Aorta (tissue), 5 donors: ENCODE measurements around the gene CCDC102B. TPM values are rescaled to one million over a fixed set of nuclear protein-coding genes. Genes with fewer than 3 reads are reported as not detected.
"Not testable (repeated sequence)": the region's sequence is repeated elsewhere in the genome, so short reads cannot be mapped to it uniquely, and the experiment has no call there.

ENCODE experiments used
- ATAC-seq: fragments of 200-7000 bp; cut with Tn5 transposase; one replicate; pipeline ENCODE4 v1.9.1; 2022; ENCODE audit warnings: moderate library complexity; ENCODE audit not compliant: low FRiP score
- DNase-seq, 2 donors: peaks; one replicate each; pipeline ENCODE4 v3.0.0-alpha.2; 2020
- H3K27ac ChIP-seq, 2 donors: one replicate each; pipeline ENCODE4 v1.5.1; 2013; ENCODE audit warnings: low read length in 2 of 2, mild to moderate bottlenecking in 2 of 2, moderate library complexity in 2 of 2, control low read depth in 1 of 2, inconsistent platforms in 1 of 2, low read depth in 1 of 2
- H3K27me3 ChIP-seq, 2 donors: one replicate each; pipeline ENCODE4 v1.6.1; 2013; ENCODE audit warnings: control low read depth in 1 of 2, low read length in 1 of 2, mild to moderate bottlenecking in 1 of 2, moderate library complexity in 1 of 2; ENCODE audit not compliant: insufficient read depth in 2 of 2, control insufficient read depth in 1 of 2
- H3K36me3 ChIP-seq, 2 donors: one replicate each; pipeline ENCODE4 v1.6.1; 2013; ENCODE audit warnings: control low read depth in 1 of 2, low read length in 1 of 2, mild to moderate bottlenecking in 1 of 2; ENCODE audit not compliant: insufficient read depth in 2 of 2, control insufficient read depth in 1 of 2
- H3K4me1 ChIP-seq, 2 donors: one replicate each; pipeline ENCODE4 v1.6.1; 2013; ENCODE audit warnings: low read length in 2 of 2, control low read depth in 1 of 2, mild to moderate bottlenecking in 1 of 2, moderate library complexity in 1 of 2; ENCODE audit not compliant: insufficient read depth in 2 of 2, control insufficient read depth in 1 of 2
- H3K4me3 ChIP-seq, 2 donors: one replicate each; pipeline ENCODE4 v1.5.1; 2013; ENCODE audit warnings: low read length in 2 of 2, control low read depth in 1 of 2, mild to moderate bottlenecking in 1 of 2
- H3K9me3 ChIP-seq: one replicate; pipeline ENCODE4 v1.6.1; 2013; ENCODE audit warnings: mild to moderate bottlenecking, low read length; ENCODE audit not compliant: control insufficient read depth
- WGBS, 2 donors: extraction: QIAGEN DNeasy Blood & Tissue Kit; methylation state at CpG; one replicate each; pipeline ENCODE4 v1.1.7; 2013; 5-methylcytosine and 5-hydroxymethylcytosine counted together
- intact Hi-C, 2 donors: fragments of 100-400 bp; cut with DNase I; formaldehyde crosslinking; loops; one replicate each; pipeline versions ENCODE4 v1.14.2 to v1.15.0; 2022
- polyA plus RNA-seq, 2 donors: library from polyadenylated mRNA; stranded (reverse); fragments of 200-250 nt; gene quantifications; one replicate each; pipeline ENCODE4 v1.2.3, GENCODE V29; 2013
- total RNA-seq, 2 donors: library from RNA; stranded (reverse); fragmentation: NEBNext Ultra II Directional; extraction: Animal tissue kit (Norgen Biotek cat#: 25700); gene quantifications; one replicate each; pipeline ENCODE4 v1.2.1, GENCODE V29; 2021
- donor health status: healthy with polysubstance abuse.
- donor health status: Bipolar disorder and iron deficiency.
- donor health status: DM: no; HTN: no; CAD: no.
- donor health status: DM: no; HTN: no; CAD: no.
- donor health status: DM: yes; HTN: yes; CAD: no.

The CCDC102B gene
- total and polyA plus RNA-seq, 4 donors, result 7.6 to 30.1 (median 12.2) TPM

DNA sequence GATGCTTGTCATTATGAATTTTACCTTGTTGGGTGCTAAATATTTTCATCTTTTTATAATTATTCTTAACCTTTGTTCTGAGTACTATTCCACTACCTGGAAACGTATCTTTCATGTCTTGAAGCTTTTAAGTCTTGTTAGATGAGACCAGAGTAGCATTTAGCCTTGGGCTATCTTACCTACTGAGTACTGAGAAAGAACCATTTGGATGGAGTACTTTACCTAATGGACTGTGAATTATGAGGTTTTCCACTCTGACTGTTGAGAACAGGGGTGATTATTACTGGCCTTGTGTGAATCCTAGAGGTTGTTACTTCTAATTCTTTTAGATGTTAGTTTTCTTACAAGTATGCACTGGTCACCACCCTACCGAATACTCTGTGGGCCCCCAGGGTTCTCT is 63.5 kb downstream of the CCDC102B start:
- Histone ChIP-seq H3K4me3 (no peak overlapping the region), H3K27me3 (no peaks in the 10 kb centered on the region), H3K27ac (no peak overlapping the region), H3K9me3 (no peaks in the 10 kb centered on the region), H3K4me1 (no peaks in the 10 kb centered on the region), H3K36me3 (no peaks in the 10 kb centered on the region)
- no peak for ATAC-seq
- DNase-seq, result no peak
- 91 to 93% methylated on average over 2 of the region's 2 CpGs for WGBS, 2 donors
- intact Hi-C loops, result no loop called here

- Histone ChIP-seq H3K27me3 (no peaks in the 10 kb centered on the region), H3K36me3 (no peaks in the 10 kb centered on the region), H3K9me3 (no peaks in the 10 kb centered on the region), H3K4me1 (no peaks in the 10 kb centered on the region), H3K27ac (no peak overlapping the region), H3K4me3 (no peak overlapping the region)
- ATAC-seq (no peak), DNase-seq (no peak)
- intact Hi-C loops, result no loop called here
- 79 to 85% methylated on average over 2 of the region's 2 CpGs for whole genome bisulfite sequencing, 2 donors
Measured at GRCh38 chr18:68865021-68865420, 67.1 kb downstream of the CCDC102B start.

DNA sequence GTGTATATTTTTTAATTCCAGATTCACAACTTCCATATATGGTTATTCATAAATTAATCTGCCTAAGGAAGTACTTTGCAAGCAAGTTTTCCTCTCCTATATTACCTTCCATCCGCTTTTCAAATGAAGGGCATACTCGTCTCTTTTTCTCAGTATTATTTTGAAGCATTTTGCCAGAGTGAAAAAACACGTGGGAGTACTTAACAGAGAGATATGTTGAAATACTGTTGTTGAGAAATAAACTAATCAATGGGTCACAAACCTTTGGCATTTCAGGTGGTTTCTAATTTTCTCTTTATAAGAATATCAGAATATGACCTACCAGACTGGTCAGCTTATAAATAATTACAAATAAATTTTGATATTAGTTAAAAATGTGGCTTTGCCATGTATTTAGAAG is 67.6 kb downstream of the CCDC102B start:
- no peaks in the 10 kb centered on the region for H3K4me1 ChIP-seq
- ATAC-seq (no peak), DNase-seq (no peak)
- no peaks in the 10 kb centered on the region for H3K9me3 ChIP-seq
- no peaks in the 10 kb centered on the region for H3K36me3 ChIP-seq
- no peak overlapping the region for H3K4me3 ChIP-seq
- H3K27me3 ChIP-seq, result no peaks in the 10 kb centered on the region
- H3K27ac ChIP-seq, result no peak overlapping the region
- intact Hi-C loops, result no loop called here
- 78 to 84% methylated on average over 3 of the region's 3 CpGs for WGBS, 2 donors

GRCh38 chr18:68873003-68873402 is 75.1 kb downstream of the CCDC102B start:
- no peaks in the 10 kb centered on the region for H3K27me3 ChIP-seq
- DNase-seq (no peak), ATAC-seq (no peak)
- intact Hi-C loops, result no loop called here
- H3K36me3 ChIP-seq, result no peaks in the 10 kb centered on the region
- no peak overlapping the region for H3K27ac ChIP-seq
- no peak overlapping the region for H3K4me3 ChIP-seq
- H3K4me1 ChIP-seq, result peaks cover 0 to 1% of the 10 kb centered on the region in 2 donors
- 81 to 85% methylated on average over 4 of the region's 4 CpGs for WGBS, 2 donors
- H3K9me3 ChIP-seq, result no peaks in the 10 kb centered on the region

GRCh38 chr18:68874361-68874760 is 76.5 kb downstream of the CCDC102B start:
- no peak overlapping the region for H3K27ac ChIP-seq
- no peaks in the 10 kb centered on the region for H3K9me3 ChIP-seq
- intact Hi-C loops, result no loop called here
- no peak overlapping the region for H3K4me3 ChIP-seq
- peaks cover 0 to 1% of the 10 kb centered on the region in 2 donors for H3K4me1 ChIP-seq
- ATAC-seq, result no peak
- no peaks in the 10 kb centered on the region for H3K27me3 ChIP-seq
- no peaks in the 10 kb centered on the region for H3K36me3 ChIP-seq
- WGBS, 2 donors, result 68 to 85% methylated on average over 1 of the region's 1 CpG
- DNase-seq, result no peak

GRCh38 chr18:68879947-68880346 is 82.1 kb downstream of the CCDC102B start:
- ATAC-seq, DNase-seq, intact Hi-C loops, H3K4me3 ChIP-seq, H3K27ac ChIP-seq, H3K36me3 ChIP-seq, H3K9me3 ChIP-seq, H3K27me3 ChIP-seq, H3K4me1 ChIP-seq: not testable (repeated sequence)
- WGBS, 2 donors, result 95 to 98% methylated on average over 18 to 21 of the region's 21 CpGs

GRCh38 chr18:68887410-68887809 is 89.5 kb downstream of the CCDC102B start:
- intact Hi-C loops, result no loop called here
- no peaks in the 10 kb centered on the region for H3K9me3 ChIP-seq
- no peak for ATAC-seq
- 81 to 84% methylated on average over 4 of the region's 4 CpGs for WGBS, 2 donors
- no peaks in the 10 kb centered on the region for H3K36me3 ChIP-seq
- no peak overlapping the region for H3K4me3 ChIP-seq
- no peak for DNase-seq
- H3K27me3 ChIP-seq, result no peaks in the 10 kb centered on the region
- no peaks in the 10 kb centered on the region for H3K4me1 ChIP-seq
- H3K27ac ChIP-seq, result no peak overlapping the region

DNA sequence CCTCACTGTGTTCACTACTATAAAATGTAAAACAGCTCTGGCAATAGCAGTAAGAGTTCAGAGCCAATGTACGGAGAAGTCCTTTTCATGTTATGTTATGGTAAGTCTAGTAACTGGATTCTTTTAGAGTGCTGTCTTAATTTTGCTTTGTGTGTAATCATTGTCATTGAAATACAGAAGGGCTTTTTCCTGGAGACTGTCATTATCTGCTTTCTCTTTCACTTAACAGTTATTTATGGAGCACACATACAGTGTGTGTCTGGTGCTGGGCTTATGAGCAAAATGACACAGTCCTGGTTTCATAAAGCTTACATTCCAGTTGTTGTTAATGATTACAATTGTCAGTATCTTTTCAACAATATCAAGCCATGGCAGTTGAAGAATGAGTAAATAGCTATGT is 95.5 kb downstream of the CCDC102B start:
- 67 to 81% methylated on average over 1 of the region's 1 CpG for WGBS, 2 donors
- DNase-seq (no peak), ATAC-seq (no peak)
- Histone ChIP-seq H3K36me3 (no peaks in the 10 kb centered on the region), H3K4me3 (no peak overlapping the region), H3K9me3 (no peaks in the 10 kb centered on the region), H3K27ac (no peak overlapping the region), H3K4me1 (no peaks in the 10 kb centered on the region), H3K27me3 (no peaks in the 10 kb centered on the region)
- intact Hi-C loops, result no loop called here

DNA sequence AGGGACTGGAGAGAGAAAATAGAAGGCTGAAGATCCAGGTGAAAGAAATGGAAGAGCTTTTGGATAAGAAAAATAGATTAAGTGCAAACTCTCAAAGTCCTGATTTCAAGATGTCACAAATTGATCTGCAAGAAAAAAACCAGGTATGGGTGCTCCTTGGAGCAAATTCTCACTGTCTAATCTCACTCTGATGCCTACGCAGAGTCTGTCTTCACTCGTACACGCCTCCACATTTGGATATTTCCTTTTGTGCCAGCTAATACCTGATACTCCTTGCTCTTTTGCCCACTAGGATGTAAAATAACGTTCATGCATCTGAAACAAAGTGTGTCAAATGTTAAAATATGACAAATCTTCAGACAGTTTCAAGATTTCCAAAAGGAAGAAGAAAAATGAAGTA is 99.4 kb downstream of the CCDC102B start:
- Histone ChIP-seq H3K4me1 (no peaks in the 10 kb centered on the region), H3K27me3 (no peaks in the 10 kb centered on the region), H3K4me3 (no peak overlapping the region), H3K9me3 (no peaks in the 10 kb centered on the region), H3K27ac (no peak overlapping the region), H3K36me3 (no peaks in the 10 kb centered on the region)
- intact Hi-C loops, result no loop called here
- DNase-seq (no peak), ATAC-seq (no peak)
- WGBS, 2 donors, result 80 to 87% methylated on average over 4 of the region's 4 CpGs
